WERI-Rb-1 (cell line): ENCODE measurements around the gene TMEM51.

Source experiments
- DNase-seq: peaks from one replicate; pipeline ENCODE4 v3.0.0-alpha.2; 2020
- H3K27ac ChIP-seq: fragments of 250-450 bp; sonication (Bioruptor Pico); 2 replicates; pipeline ENCODE4 v1.5.1; 2020; ENCODE audit warnings: mild to moderate bottlenecking, moderate library complexity
- H3K27me3 ChIP-seq: fragments of 250-450 bp; sonication (Bioruptor Pico); 2 replicates; pipeline ENCODE4 v1.5.1; 2021; ENCODE audit warnings: mild to moderate bottlenecking, low read depth, moderate library complexity; ENCODE audit not compliant: insufficient read depth, severe bottlenecking
- H3K36me3 ChIP-seq: fragments of 250-450 bp; sonication (Bioruptor Pico); 2 replicates; pipeline ENCODE4 v1.5.1; 2020; ENCODE audit warnings: mild to moderate bottlenecking, moderate library complexity
- H3K4me3 ChIP-seq: 2 replicates; pipeline ENCODE4 v1.5.1; 2011; ENCODE audit warnings: low read depth, mild to moderate bottlenecking, control low read depth, low read length
- H3K9me3 ChIP-seq: fragments of 250-450 bp; sonication (Bioruptor Pico); 2 replicates; pipeline ENCODE4 v1.5.1; 2021; ENCODE audit warnings: mild to moderate bottlenecking, moderate library complexity; ENCODE audit not compliant: severe bottlenecking
- TF ChIP-seq, protein P1 (sequence below): IDR thresholded peaks from 2 replicates; pipeline ENCODE4 v1.5.1; 2011; ENCODE audit warnings: low read depth, mild to moderate bottlenecking, control low read depth, inconsistent platforms, low read length

Gene TMEM51

GRCh38 chr1:15264769-15265168 lies 111.2 kb downstream of the TMEM51 start:
- Histone ChIP-seq H3K9me3 (peaks cover 2% of the 10 kb centered on the region), H3K4me3 (no peak overlapping the region), H3K36me3 (no peaks in the 10 kb centered on the region), H3K27me3 (no peaks in the 10 kb centered on the region), H3K27ac (no peak overlapping the region)
- DNase-seq, result no peak
- TF ChIP-seq, protein P1, sequence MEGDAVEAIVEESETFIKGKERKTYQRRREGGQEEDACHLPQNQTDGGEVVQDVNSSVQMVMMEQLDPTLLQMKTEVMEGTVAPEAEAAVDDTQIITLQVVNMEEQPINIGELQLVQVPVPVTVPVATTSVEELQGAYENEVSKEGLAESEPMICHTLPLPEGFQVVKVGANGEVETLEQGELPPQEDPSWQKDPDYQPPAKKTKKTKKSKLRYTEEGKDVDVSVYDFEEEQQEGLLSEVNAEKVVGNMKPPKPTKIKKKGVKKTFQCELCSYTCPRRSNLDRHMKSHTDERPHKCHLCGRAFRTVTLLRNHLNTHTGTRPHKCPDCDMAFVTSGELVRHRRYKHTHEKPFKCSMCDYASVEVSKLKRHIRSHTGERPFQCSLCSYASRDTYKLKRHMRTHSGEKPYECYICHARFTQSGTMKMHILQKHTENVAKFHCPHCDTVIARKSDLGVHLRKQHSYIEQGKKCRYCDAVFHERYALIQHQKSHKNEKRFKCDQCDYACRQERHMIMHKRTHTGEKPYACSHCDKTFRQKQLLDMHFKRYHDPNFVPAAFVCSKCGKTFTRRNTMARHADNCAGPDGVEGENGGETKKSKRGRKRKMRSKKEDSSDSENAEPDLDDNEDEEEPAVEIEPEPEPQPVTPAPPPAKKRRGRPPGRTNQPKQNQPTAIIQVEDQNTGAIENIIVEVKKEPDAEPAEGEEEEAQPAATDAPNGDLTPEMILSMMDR, result no peak
